Lower leg skin (tissue), 4 donors: ENCODE measurements around the gene GABRR3. TPM values are rescaled to one million over a fixed set of nuclear protein-coding genes. Genes with fewer than 3 reads are reported as not detected.

Experiments
- DNase-seq, 2 donors: peaks; one replicate each; pipeline ENCODE4 v3.0.0-alpha.2; 2019; ENCODE audit warnings: low spot score in 2 of 2
- H3K4me3 ChIP-seq: fragments of 200-600 bp; sonication (generic); 2 replicates; pipeline ENCODE4 v1.5.1; 2017; ENCODE audit warnings: mild to moderate bottlenecking, low read depth; ENCODE audit not compliant: poor library complexity, severe bottlenecking
- CTCF ChIP-seq, 3 donors: fragments of 450-650 bp; IDR thresholded peaks; one replicate each; pipeline ENCODE4 v1.5.1; 2016; ENCODE audit warnings: antibody characterized with exemption in 3 of 3, mild to moderate bottlenecking in 3 of 3, moderate library complexity in 2 of 3
- POLR2A ChIP-seq, 2 donors: fragments of 450-650 bp; IDR thresholded peaks; one replicate each; pipeline ENCODE4 v1.6.1; 2016 to 2017; ENCODE audit warnings: antibody characterized with exemption in 2 of 2, mild to moderate bottlenecking in 1 of 2, moderate library complexity in 1 of 2
- WGBS, 2 donors: methylation state at CpG; one replicate each; pipeline ENCODE4 v1.1.5; 2018; 5-methylcytosine and 5-hydroxymethylcytosine counted together
- intact Hi-C: fragments of 100-400 bp; cut with DNase I; formaldehyde crosslinking; loops from one replicate; pipeline ENCODE4 v1.15.0; 2023; ENCODE audit warnings: low total_unique reads
- total RNA-seq, 4 donors: library from RNA; depleted of rRNA; stranded (reverse); fragments of >200 nt; gene quantifications; one replicate each; pipeline ENCODE4 v1.1.0, GENCODE V29; 2016

The GABRR3 gene
- total RNA-seq, 4 donors from 2014 or later: not detected

GRCh38 chr3:98027085-98027446, 8.0 kb downstream of the GABRR3 start:
- intact Hi-C loops: no loop called here
- no peak overlapping the region for H3K4me3 ChIP-seq
- DNase-seq: no peak
- 30 to 54% methylated on average over 1 of the region's 1 CpG for WGBS, 2 donors
- TF ChIP-seq POLR2A (IDR thresholded peaks at IDR 0.05): no peak
- no peak for TF ChIP-seq CTCF (IDR thresholded peaks at IDR 0.05)

GRCh38 chr3:98026425-98027084, 8.6 kb downstream of the GABRR3 start:
- 87 to 92% methylated on average over 5 of the region's 5 CpGs for WGBS, 2 donors
- no peak overlapping the region for H3K4me3 ChIP-seq
- TF ChIP-seq POLR2A (IDR thresholded peaks at IDR 0.05): no peak
- no peak for TF ChIP-seq CTCF (IDR thresholded peaks at IDR 0.05)
- intact Hi-C loops: no loop called here
- no peak for DNase-seq

GRCh38 chr3:98025392-98025945, 9.6 kb downstream of the GABRR3 start:
- TF ChIP-seq CTCF (IDR thresholded peaks at IDR 0.05): no peak
- TF ChIP-seq POLR2A (IDR thresholded peaks at IDR 0.05): no peak
- 91 to 95% methylated on average over 4 of the region's 4 CpGs for WGBS, 2 donors
- no peak for DNase-seq
- H3K4me3 ChIP-seq: no peak overlapping the region
- intact Hi-C loops: no loop called here

- no peak overlapping the region for H3K4me3 ChIP-seq
- peak; percentile 87 to 99 for DNase-seq
- TF ChIP-seq CTCF (IDR thresholded peaks at IDR 0.05): peak in 2 of 3 donors; percentile 39 to 82
- no peak for TF ChIP-seq POLR2A (IDR thresholded peaks at IDR 0.05)
- intact Hi-C loops: loop anchor here (5.0 kb wide), 1 partner anchor 231 kb away; no protein-coding TSS in a partner anchor
- WGBS, 2 donors: 27% methylated on average over 13 of the region's 13 CpGs
Measured at GRCh38 chr3:98022978-98023820, 11.9 kb downstream of the GABRR3 start.

- 39 to 49% methylated on average over 5 of the region's 5 CpGs for WGBS, 2 donors
- TF ChIP-seq CTCF (IDR thresholded peaks at IDR 0.05): no peak
- TF ChIP-seq POLR2A (IDR thresholded peaks at IDR 0.05): no peak
- no peak for DNase-seq
- intact Hi-C loops: loop anchor here (5.0 kb wide), 1 partner anchor 230 kb away; no protein-coding TSS in a partner anchor
- no peak overlapping the region for H3K4me3 ChIP-seq
Measured at GRCh38 chr3:98021830-98022560, 13.1 kb downstream of the GABRR3 start.
